NCI-H82 treated with DMSO at 0.1 percent for 48 hours (cell line): ENCODE results near the gene MEGF11.

Experiments
- DNase-seq: peaks from one replicate; lab custom pipeline; 2025; ENCODE audit not compliant: unreplicated experiment; lab: John Stamatoyannopoulos, UW

Gene MEGF11

DNA sequence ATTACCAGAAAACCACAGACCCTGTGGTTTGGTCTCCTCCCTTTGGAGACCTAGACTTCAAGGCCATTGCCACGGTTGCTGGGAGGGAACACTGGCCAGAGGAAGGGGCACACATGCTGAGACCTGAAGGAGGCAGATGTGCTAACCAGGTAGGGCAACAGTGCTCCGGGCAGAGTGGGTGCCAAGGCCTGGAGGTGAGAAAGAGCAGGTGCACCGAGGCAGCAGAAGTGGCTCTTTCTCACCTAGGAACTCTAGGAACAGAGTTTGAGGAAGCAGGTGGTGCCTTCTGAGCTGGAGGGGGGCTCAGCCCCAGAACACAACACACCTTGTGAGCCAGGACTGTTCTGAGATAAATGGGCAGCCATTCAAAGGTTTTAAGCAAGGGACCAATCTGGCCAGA is 106.1 kb downstream of the MEGF11 start:
- DNase-seq = no peak

DNA sequence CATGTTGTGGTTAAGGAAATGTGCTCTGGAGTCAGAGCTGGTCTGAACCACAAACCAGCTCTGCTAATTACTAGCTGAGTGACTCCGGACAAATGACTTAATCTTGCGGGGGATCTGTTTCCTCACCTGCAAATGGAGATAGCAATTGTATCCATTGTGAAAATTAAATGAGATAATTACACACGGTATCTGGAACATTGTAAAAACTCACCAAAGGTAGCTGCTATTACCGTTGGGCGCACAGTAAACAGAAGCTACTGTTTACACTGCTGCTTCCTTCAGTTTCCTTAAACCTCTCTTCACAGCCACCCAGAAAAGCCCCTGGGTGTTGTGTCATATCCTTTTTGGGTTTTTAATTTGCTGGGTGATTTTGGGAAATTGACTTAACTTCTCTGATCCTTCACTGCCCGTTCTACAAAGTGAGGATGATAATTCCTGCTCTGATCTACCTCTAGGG is 107.8 kb downstream of the MEGF11 start:
- no peak for DNase-seq

DNA sequence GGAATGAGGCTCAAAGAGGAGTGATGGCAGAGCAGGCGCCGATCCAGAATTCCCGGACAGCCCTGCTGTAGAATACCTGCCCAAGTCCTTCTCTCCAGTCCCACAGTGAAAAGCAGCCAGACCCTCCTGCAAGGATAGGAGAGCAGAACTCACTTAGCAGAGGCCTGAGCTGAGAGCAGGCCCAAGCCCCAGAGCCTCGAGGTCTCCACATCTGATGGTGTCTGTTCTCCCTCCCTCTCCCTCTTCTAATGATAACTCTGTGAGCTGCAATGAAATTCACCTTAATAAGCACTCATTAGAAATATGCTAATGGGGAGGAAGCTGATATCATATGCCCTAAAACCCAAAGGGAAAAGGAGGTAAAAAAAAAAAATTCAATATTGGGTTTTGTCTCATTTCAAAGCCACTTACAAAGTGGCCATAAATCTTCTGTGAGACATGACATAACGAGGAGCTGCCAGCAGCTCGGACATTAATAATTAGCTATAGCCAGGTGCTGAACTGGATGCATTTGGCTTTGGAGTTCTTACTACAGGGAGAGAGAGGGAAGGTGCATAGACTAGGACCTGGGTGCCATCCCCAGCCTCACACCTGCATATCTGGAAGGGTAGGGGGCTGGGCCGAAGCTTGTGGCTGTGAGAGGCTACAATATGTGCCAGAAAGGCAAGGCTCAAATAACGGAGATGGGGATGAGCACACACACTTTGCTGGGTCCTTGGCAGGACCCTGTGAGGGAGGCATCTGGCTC is 108.4 kb downstream of the MEGF11 start:
- DNase-seq = no peak

DNA sequence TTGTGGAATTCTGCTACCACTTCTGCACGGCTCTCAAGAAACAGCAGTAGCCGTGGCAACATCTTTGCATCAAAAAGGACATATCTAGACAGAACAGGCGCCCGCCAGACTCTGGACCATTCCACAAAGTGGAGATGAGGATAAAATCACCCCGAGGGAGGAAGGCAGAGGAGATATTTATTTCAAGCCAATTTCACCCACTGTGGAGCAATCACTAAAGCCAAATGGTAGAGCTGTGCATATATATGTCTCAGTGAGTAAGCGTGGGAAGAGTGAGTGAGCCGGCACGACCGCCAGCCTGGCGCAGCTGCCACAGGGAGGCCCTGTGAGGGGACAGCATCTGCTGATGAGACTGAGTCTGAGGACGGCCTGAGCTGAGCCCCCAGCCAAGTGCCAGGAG is 111.3 kb downstream of the MEGF11 start:
- no peak for DNase-seq

DNA sequence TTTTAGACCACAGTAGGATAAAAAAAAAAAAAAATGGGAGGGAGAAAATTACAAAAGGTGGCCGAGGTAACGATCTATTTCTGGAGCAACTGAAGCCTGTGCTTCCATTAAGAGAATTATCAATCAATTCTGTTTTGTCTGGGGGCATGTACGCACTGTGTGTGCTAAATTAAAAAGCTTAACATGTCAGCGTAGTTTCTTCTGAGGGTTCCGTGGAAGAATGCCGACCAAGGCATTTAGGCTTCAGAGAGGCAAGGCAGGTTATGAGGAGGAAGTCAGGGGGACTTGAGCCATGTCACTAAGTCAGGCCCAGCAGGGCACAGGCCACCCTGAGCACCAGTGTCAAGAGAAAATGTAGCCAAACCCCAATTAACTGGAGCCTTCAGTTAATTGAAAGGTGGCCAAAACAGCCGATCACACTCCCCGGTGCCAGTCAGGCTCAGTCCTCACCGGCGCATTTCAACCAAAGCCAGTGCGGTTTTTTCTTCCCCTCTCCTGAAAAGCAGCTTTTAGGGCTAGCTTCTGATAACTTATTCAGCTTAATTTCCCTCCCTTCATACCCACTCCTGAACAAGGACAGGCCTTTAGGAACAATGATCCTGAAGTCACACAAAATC is 113.9 kb downstream of the MEGF11 start:
- no peak for DNase-seq

DNA sequence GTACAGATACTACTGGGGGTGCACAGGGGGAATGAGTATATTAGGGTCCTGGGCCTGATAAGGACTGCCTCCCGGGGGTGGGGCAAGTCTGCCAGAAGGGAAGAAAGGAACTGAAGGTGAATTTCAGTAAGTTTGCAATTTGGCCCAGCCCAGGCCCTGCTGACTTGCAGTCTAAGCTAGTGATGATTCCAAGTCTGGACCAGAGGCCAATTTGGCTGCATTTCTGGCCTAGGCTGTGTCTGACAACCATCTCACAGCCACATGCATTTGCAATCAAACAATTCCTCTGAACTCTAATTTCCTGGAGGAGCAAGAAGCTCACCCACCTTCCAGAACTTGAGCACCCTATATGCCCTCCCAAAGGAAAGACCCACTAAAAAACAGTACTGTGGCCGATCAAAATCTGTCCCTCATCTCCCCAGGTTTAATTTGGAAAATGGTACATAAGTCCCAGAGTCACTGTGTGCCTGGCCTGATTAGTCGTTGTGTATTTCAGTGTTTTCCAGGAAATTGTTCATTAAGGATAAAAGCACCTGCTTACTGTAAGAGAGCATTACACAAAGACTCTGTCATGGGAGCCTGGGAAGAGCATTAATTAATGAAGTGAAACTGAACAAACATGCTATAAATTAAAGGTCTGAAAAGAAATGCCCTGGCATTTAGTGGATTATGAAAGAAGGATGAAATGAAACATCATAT is 114.5 kb downstream of the MEGF11 start:
- DNase-seq = no peak

DNA sequence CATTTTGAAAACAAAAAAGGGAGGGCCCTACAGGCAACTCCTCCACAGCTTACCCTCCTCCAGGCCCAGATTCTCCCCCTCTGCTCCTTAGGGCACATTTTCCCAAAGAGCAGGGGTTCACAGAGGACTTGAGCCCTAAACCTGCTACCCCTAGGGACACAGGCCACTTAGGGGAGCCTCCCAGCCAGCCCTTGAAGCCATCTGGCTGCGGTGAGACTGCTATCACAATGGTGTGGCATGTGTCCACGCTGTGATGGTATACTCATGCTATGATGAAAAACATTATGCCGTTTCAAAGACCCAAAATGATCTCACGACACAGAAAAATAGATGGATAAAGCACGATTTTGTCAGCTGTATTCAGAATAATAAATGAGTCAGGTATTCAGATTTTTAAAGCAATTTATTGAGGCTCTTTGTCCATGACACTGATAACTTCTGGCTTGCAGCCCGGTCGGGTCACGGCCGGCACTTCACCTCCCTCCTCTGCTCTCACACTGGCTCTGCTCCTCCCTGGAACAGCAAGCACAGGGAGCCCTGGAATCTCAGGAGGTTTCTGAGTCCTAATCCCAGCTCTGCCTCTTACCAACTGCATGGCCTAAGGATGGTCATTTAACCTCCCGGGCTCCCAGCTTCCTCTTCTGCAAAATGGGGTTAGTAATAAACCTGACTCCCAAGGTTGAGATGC is 115.3 kb downstream of the MEGF11 start:
- no peak for DNase-seq

DNA sequence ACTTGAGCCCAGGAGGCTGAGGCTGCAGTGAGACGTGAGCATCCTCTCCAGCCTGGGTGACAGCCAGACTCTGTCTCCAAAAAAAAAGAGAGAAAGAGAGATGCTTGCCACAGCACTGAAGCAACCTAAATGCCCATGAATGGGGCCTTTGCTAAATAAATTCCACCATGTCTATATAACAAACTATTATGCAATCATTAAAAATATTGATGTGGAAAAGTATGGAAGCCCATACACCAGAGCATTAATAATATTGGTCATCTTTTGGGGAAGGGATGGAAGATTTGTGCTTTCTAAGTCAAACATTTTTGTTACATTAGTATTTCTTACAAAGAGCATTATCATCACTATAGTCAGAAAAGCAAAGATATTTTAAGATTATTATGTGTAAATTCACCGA is 116.6 kb downstream of the MEGF11 start:
- DNase-seq = no peak

DNA sequence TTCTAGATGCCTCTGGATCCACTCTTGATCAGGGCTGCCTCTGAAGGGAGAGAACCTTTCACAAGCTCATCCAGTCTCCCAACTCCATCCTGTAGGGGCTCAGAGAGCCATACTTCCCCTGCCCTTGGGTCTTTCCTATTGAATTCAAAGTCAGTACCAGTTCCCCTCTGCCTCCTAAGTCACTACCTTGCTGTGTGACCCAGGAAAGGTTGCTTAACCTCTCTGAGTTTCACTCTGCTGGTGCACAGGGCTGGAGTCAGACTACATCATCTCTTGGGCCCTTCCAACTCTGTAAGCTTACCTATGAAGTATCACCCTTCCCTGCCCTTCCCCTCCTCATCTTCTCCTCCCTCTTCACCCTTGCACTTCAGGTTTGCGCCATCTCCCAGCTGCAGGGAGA is 117.9 kb downstream of the MEGF11 start:
- DNase-seq = no peak

DNA sequence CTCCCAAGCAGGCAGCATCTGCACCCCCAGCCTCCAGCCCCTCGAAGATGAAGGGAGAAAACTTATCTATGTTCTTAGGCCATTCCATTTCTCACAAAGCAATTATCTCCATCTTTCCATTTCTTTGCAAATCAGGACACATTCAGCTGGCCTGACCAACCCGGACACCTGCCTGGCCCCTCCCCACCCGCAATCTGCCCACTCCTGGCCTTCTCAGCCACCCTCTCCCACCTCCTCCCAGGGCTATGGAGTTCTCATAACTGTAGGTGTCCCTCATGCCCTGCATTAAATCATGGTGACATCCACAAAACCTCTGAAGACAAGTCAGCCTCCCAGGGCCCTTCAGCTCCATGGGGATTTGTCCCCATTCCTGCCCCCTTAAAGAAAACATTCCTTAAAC is 119.3 kb downstream of the MEGF11 start:
- DNase-seq = no peak

DNA sequence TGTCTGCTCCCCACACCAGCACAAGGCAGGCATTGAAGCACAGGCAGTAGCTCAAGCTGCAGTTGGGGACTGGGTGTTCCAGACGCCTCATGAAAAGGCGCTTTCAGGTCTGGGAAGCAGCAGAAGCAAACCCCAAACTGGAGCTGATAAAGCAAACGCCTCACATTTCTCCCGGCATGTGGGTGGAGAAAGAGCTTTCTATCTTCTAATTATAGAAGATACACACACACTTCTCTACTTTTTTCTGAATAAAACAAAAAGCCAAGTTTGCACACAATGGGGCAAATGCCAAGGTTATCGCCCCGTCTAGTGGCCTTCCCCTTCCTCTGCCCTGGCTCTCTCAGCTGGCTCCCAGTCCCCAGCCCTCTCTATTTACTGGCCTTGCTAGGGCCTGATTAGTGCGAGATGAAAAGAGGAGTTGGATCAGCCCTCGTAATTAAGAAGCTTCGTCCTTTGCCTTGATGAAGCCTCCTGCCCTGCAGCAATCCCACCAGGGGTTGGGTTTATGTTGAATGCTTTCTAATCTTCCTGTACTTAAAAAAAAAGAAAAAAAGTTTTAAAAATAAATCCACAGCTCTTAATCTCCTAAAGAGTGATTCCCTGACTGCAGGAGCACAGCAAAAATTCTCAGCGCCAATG is 120.2 kb downstream of the MEGF11 start:
- no peak for DNase-seq

DNA sequence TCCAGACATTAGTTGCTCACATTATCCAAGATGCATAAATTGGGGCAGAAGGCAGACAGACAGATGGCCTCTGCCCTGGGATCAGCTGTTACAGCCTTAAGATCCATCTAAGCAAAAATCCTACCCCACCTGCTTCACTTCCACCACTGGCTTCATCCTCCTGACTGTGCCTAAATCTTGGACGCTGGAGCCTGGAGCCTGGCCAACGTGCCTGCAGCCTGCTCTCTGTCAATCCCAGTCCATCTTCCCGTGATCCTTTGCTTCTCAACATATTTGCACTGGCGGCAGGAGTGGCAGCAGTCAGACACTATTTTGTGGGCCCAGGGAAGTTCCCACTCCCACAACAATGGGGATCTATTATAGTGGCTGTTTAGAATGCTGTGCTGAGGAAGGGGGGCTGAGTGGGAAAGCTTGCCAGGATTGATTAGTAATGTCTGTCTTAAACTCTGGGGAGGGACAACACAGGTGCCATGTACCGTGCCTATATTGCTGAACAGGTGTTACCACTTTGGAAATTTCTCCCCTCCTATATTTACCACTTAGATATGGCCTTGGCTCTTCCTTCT is 121.2 kb downstream of the MEGF11 start:
- DNase-seq = peak; percentile 77

DNA sequence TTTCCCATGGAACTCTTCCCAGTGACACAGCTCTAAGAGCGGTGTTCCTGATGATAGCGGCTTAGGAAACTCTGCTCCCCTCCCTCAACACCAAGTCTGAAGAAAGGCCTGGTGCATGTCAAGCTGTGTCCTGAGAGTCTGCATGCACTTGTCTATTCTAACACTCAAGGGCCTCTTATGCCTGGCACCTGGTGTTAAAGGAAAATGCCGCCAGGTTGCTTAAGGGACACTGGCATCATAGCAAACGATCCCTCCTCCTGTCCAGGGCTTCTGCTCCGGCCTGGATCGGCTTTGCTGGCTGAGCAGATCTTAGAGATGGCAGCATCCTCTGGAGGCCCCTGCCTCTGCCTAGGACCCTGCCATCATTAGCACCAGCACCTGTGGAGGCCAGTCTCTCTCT is 121.7 kb downstream of the MEGF11 start:
- no peak for DNase-seq

DNA sequence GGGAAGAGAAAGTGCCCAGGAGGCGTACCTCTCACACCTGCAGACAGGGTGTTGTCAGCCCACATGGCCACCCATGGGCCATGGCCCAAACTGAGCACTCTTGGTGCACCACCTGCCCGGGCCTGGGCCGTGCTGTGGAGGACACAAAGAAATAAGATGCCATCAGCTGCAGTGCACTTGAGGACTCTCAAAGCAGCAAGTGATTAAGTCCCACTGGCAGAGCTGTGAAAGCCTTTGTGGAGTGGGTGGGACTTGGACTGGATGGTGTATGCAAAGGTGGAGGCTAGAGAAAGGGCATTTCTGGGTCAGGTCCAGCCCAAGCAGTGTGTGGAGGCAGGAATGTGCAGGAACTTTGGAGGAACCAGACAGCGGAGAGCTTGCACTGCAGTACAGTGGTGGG is 122.3 kb downstream of the MEGF11 start:
- DNase-seq = no peak

DNA sequence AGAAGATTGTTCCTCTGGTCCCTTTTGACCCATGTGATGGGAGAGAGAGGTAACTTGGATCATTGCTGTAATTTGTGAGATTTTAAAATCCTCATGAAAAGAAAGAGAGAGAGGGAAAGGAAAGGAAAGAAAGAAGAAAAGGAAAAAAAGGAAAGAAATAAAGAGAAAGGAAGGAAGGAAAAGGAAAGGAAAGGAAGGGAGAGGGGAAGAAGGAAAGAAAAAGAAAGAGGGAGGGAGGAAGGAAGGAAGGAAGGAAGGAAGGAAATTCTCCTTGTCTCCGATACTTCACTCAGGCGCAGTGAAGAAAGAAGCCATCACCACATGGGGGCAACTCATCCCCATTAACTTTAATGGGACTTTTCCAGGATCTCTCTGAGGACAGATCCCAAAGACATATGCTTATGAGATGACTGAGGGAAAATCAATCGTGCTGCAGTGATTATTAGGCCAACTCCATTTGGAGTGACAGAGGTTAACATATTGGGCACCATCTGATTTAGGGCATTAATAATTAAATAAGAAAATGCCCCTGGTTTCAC is 123.0 kb downstream of the MEGF11 start:
- DNase-seq = no peak

DNA sequence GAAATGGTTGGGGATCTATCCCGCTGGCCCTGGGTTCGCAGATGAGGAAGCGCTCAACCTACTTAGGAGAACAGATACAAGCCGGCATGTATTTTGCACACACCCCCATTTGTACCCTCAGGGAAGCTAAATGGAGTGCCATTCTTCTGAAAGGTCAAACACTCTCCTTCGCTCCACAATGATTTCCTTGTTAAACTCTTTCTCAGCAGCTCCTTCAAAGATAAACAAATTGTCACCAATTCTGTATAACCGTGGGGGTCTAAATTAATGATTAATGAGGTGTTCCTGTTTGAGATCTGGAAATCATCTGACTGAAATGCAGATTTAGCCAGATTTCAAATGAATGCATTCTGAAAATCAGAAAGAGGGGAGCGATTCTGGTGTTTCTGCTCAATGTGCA is 124.0 kb downstream of the MEGF11 start:
- no peak for DNase-seq

DNA sequence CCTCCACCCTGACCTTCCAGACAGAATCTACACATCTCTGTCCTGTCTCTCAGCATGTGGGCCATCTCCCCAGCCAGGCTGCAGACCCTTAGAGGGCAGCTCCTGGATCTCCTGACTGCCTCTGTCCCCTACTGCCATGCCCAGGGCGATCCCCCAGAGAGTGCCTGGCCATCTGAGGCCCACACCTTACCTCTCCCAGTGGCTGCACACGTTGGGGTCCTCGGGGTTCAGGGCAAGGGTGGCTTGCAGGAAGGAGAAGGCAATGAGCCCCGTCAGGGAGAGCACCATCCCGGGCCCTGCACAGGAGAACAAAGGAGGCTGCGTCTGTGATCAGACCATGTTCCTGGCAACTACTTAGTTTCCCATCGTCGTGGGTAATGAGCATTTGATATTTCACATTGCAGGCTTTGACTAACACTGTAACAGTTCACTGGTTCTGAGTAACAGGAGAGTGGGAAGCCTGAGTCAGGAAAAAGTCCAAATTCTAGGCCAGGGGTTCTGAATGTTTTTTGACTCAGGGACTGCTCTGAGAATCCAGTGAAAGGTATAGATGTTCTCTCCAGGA is 125.4 kb downstream of the MEGF11 start:
- DNase-seq = no peak

DNA sequence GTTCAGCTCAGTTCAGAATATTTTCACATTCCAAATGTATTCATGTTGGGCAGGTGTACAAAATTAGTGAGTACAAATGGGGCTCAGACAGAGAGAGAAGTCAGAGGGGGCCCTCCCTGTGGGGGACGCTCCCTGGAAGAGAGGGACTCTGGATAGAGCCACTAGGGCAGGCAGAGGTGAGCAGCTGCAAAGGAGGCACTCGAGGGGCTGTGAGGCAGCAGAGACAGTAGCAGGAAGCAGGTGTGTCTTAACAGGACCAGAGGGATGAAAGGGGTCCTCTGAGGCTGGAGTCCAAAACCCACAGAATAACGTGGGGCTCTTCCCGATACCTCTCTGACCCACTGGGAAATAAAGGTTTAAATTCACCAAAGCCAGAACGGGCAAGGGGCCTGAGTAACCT is 127.1 kb downstream of the MEGF11 start:
- DNase-seq = no peak

DNA sequence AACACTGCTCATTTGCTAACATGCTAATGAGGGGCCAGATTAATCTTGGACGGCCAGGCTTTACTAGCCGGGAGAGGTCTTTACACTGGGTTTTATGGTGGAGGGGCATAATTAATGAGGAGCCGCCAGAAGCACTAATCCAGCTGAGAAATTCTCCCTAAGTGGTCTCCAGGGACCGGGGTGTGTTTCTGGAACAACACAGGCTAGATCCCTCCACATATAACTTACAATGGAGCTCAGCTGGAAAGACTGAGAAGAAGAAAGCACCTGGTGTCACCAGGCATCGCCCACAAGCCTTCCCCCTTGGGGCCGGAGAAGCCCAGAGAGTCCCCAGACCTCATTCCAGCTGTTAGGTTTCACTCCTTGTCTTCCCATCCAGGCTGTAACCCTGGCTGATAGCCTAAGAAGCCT is 127.5 kb downstream of the MEGF11 start:
- peak; percentile 97 for DNase-seq

DNA sequence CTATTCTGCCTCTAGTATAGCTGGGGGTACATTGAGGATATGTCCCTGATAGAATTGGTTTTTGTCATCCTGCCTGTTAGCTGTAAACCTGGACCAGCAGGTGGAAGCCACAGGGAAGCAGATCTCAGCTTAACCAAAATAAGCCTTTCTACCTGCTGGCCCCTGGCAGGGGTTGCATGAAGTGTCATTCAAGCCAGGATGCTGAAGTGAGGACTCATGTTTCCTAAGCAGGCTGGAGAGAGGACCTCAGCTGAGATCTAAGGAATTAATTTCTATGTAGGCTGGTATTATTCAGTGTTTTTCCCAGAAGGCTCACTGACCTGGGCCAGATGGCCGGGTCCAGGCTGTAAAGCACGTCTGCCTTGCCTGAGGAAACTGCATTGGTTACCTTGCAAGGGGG is 128.9 kb downstream of the MEGF11 start:
- peak; percentile 20 for DNase-seq
